ENCODE results near the gene NT5DC3. TPM values are rescaled to one million over a fixed set of nuclear protein-coding genes. Genes with fewer than 3 reads are reported as not detected.

The NT5DC3 gene
- total and polyA plus RNA-seq, 4 donors, result 1.3 to 9.0 (median 4.4) TPM

DNA sequence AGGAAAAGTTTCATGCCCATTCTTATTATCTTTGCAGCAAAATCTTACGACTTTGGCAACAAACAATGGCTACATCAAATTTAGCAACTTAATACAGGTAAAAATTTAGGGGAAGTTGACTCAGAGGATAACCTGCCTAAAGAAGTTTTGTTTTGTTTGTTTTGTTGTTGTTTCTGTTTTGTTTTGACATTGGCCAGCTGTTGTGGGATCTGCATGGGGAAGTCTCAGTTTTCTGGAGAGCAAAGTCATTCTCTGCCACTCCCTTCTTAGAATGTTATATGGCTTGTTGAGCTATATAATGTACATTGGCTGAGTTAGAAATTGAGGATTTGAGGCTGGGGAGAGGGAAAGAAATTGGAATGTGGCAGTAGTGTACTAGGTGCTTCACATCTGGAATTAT lies 109.5 kb downstream of the NT5DC3 start:
- no peak for TF ChIP-seq FOXA2 (IDR thresholded peaks at IDR 0.05)
- no peak for TF ChIP-seq FOXA1 (IDR thresholded peaks at IDR 0.05)
- TF ChIP-seq, protein P1, sequence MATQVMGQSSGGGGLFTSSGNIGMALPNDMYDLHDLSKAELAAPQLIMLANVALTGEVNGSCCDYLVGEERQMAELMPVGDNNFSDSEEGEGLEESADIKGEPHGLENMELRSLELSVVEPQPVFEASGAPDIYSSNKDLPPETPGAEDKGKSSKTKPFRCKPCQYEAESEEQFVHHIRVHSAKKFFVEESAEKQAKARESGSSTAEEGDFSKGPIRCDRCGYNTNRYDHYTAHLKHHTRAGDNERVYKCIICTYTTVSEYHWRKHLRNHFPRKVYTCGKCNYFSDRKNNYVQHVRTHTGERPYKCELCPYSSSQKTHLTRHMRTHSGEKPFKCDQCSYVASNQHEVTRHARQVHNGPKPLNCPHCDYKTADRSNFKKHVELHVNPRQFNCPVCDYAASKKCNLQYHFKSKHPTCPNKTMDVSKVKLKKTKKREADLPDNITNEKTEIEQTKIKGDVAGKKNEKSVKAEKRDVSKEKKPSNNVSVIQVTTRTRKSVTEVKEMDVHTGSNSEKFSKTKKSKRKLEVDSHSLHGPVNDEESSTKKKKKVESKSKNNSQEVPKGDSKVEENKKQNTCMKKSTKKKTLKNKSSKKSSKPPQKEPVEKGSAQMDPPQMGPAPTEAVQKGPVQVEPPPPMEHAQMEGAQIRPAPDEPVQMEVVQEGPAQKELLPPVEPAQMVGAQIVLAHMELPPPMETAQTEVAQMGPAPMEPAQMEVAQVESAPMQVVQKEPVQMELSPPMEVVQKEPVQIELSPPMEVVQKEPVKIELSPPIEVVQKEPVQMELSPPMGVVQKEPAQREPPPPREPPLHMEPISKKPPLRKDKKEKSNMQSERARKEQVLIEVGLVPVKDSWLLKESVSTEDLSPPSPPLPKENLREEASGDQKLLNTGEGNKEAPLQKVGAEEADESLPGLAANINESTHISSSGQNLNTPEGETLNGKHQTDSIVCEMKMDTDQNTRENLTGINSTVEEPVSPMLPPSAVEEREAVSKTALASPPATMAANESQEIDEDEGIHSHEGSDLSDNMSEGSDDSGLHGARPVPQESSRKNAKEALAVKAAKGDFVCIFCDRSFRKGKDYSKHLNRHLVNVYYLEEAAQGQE (IDR thresholded peaks at IDR 0.05), result no peak
- TF ChIP-seq, protein P2, sequence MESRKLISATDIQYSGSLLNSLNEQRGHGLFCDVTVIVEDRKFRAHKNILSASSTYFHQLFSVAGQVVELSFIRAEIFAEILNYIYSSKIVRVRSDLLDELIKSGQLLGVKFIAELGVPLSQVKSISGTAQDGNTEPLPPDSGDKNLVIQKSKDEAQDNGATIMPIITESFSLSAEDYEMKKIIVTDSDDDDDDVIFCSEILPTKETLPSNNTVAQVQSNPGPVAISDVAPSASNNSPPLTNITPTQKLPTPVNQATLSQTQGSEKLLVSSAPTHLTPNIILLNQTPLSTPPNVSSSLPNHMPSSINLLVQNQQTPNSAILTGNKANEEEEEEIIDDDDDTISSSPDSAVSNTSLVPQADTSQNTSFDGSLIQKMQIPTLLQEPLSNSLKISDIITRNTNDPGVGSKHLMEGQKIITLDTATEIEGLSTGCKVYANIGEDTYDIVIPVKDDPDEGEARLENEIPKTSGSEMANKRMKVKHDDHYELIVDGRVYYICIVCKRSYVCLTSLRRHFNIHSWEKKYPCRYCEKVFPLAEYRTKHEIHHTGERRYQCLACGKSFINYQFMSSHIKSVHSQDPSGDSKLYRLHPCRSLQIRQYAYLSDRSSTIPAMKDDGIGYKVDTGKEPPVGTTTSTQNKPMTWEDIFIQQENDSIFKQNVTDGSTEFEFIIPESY (IDR thresholded peaks at IDR 0.05), result no peak
- TF ChIP-seq HNF4A (conservative IDR thresholded peaks at IDR 0.05), result no peak
- no peak for TF ChIP-seq YY1 (IDR thresholded peaks at IDR 0.05)
- no peak for TF ChIP-seq EGR1 (IDR thresholded peaks at IDR 0.05; ENCODE audit: low read depth in 2 of 2)
- TF ChIP-seq, protein P3, sequence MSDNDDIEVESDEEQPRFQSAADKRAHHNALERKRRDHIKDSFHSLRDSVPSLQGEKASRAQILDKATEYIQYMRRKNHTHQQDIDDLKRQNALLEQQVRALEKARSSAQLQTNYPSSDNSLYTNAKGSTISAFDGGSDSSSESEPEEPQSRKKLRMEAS (IDR thresholded peaks at IDR 0.05), result no peak
- TF ChIP-seq RXRA (IDR thresholded peaks at IDR 0.05), result no peak
- no peak for TF ChIP-seq TAF1 (conservative IDR thresholded peaks at IDR 0.05)
- TF ChIP-seq HNF4G (IDR thresholded peaks at IDR 0.05), result no peak
- TF ChIP-seq, protein P4, sequence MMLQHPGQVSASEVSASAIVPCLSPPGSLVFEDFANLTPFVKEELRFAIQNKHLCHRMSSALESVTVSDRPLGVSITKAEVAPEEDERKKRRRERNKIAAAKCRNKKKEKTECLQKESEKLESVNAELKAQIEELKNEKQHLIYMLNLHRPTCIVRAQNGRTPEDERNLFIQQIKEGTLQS (IDR thresholded peaks at IDR 0.05), result no peak
- TF ChIP-seq JUND (IDR thresholded peaks at IDR 0.05), result no peak
- TF ChIP-seq GABPA (IDR thresholded peaks at IDR 0.05 in 1 of 2, conservative IDR thresholded peaks at IDR 0.05 in 1 of 2), result no peak
- TF ChIP-seq, protein P5, sequence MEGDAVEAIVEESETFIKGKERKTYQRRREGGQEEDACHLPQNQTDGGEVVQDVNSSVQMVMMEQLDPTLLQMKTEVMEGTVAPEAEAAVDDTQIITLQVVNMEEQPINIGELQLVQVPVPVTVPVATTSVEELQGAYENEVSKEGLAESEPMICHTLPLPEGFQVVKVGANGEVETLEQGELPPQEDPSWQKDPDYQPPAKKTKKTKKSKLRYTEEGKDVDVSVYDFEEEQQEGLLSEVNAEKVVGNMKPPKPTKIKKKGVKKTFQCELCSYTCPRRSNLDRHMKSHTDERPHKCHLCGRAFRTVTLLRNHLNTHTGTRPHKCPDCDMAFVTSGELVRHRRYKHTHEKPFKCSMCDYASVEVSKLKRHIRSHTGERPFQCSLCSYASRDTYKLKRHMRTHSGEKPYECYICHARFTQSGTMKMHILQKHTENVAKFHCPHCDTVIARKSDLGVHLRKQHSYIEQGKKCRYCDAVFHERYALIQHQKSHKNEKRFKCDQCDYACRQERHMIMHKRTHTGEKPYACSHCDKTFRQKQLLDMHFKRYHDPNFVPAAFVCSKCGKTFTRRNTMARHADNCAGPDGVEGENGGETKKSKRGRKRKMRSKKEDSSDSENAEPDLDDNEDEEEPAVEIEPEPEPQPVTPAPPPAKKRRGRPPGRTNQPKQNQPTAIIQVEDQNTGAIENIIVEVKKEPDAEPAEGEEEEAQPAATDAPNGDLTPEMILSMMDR (IDR thresholded peaks at IDR 0.05; ENCODE audit: low read depth, low read length, missing input control), result no peak
- no peak for TF ChIP-seq SP1 (IDR thresholded peaks at IDR 0.05)
- TF ChIP-seq RAD21 (IDR thresholded peaks at IDR 0.05), result no peak
- no peak for TF ChIP-seq NR2F2 (IDR thresholded peaks at IDR 0.05)
- Histone ChIP-seq H3K36me3 (ENCODE audit: control insufficient read depth in 4 of 4, insufficient read depth in 3 of 4, low read depth in 1 of 4, low read length in 3 of 4) (no peaks in the 10 kb centered on the region), H3K4me3 (ENCODE audit: low read depth in 1 of 3, low read length in 3 of 3) (no peak overlapping the region), H3K27ac (ENCODE audit: low read depth in 1 of 2, low read length in 2 of 2) (no peak overlapping the region), H3K9me3 (ENCODE audit: control insufficient read depth in 4 of 4, low read length in 3 of 4) (peaks cover 3 to 6% (median 5%) of the 10 kb centered on the region in 4 donors), H3K4me1 (ENCODE audit: control insufficient read depth in 4 of 4, insufficient read depth in 4 of 4, low read length in 3 of 4) (no peaks in the 10 kb centered on the region), H3K27me3 (ENCODE audit: control insufficient read depth in 4 of 4, insufficient read depth in 4 of 4, low read length in 3 of 4) (no peaks in the 10 kb centered on the region), H3K9ac (ENCODE audit: low read depth in 1 of 2, low read length in 2 of 2) (no peak overlapping the region)
- 87% methylated on average over 1 of the region's 1 CpG for WGBS
- no peak for DNase-seq (ENCODE audit: low spot score)
